LNCAP (cell line): ENCODE results near the gene CAMTA1.

Experiments
- TF ChIP-seq, protein P1 (sequence below): fragments of 450-650 bp; IDR thresholded peaks from 2 replicates; pipeline ENCODE4 v1.5.1; 2017; ENCODE audit warnings: mild to moderate bottlenecking

CAMTA1 gene

DNA sequence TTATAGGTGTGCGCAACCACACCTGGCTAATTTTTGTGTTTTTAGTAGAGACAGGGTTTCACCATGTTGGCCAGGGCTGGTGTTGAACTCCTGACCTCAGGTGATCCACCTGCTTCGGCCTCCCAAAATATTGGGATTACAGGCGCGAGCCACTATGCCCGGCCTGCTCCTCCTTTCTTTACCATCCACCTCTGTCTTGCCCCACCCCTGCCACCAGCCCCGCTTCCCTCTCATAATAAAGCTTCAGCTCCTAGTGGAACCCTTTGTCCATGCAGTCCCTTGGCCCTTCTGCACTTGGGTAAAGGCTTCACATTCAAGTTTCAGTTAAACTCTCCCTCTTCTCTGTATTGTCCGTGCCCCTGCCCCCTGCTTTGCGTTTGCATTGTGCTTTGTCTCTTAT lies 120.1 kb downstream of the CAMTA1 start:
- TF ChIP-seq, protein P1, sequence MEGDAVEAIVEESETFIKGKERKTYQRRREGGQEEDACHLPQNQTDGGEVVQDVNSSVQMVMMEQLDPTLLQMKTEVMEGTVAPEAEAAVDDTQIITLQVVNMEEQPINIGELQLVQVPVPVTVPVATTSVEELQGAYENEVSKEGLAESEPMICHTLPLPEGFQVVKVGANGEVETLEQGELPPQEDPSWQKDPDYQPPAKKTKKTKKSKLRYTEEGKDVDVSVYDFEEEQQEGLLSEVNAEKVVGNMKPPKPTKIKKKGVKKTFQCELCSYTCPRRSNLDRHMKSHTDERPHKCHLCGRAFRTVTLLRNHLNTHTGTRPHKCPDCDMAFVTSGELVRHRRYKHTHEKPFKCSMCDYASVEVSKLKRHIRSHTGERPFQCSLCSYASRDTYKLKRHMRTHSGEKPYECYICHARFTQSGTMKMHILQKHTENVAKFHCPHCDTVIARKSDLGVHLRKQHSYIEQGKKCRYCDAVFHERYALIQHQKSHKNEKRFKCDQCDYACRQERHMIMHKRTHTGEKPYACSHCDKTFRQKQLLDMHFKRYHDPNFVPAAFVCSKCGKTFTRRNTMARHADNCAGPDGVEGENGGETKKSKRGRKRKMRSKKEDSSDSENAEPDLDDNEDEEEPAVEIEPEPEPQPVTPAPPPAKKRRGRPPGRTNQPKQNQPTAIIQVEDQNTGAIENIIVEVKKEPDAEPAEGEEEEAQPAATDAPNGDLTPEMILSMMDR: no peak

DNA sequence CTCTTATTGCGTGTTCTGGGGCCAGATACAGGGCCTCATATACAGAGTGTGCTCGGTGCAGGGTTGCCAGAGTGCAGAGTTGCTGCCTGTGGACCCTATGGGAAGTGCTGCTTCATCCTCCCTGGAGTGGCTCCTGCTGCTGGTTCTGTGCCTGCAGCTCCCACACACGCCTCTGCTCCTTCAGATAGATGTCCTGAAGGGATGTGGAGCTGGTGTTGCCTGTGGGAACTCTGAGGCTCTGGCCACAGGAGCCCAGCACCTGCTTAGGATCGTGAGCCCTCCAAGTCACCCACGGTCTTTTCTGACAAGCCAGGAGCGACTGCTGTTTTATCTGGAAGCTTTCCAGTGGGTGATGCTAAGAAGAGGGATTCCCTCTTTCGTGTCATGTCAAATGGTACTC lies 120.5 kb downstream of the CAMTA1 start:
- TF ChIP-seq, protein P1: no peak

DNA sequence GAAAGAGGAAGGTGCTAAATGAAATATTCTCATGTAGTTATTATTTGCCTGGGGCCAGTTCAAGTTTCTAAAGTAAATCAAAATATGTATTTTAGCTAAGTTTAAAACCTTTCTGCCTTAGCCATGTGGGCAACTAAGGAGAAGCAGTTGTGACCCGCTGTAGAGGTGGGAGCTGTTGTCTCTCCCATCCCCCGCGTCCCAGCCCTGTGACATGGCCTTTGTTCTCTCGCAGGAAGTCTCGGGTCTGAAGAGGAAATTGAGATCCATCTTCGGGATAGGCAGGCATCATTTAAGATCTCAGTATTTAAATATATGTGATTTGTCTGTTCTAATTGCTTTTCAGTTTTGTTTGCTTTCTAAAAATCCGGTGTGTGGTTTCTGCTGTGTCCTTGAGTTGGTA lies 121.5 kb downstream of the CAMTA1 start:
- TF ChIP-seq, protein P1: no peak

DNA sequence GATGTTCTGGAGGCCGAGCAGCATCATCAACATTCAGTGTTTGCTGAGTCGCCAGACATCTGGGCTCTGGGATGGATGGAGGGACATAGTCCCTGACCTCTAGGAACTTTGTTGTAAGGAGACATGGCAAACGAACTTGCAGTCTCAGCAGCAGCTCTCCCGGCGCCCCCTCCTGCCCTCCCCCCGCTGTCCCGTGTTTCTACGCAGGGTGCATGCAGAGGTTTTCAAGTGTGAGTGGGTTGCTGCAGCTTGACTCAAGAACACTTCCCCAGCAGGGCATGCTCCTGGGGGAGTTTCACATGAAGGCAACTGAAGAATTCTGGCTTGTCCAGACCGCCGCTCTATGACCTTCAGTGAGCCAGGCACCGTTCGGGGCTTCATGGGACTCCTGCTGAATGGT lies 121.9 kb downstream of the CAMTA1 start:
- TF ChIP-seq, protein P1: no peak

DNA sequence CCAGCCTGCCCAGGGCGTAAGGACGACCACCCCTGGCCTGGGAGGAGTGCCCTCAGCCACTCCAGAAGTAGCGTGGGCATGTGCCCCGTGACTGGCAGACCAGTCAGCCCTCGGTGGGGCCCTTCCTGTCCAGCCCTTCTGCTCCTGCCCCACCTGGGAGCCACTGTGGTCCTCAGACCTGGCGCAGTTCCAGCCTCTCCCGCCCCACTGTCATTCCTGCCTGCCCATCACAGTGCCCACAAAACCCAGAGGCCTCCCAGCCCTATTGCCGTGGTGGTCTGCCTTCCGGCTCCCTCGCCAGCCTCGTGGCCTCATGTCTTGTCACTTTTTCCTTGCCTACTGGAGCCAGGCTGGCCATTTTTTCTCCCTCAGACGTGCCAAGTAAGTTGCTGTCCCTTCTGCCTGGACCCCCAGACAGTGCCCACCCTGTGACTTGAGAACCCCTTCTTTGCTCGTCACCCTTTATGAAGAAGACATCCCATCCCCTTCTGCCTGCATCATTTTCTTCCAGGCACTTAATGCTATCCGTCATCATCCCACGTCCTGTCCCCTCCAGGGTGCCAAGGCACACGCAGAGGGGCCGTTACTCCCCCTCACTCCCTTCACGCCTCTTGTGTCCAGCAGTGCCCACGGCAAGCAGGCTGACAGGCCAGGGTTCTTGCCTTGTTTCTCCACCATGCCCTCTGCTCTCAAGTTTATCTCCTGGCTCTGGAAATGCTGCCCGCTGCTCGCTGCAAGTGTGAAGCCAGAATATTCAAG lies 122.6 kb downstream of the CAMTA1 start:
- TF ChIP-seq, protein P1: no peak

DNA sequence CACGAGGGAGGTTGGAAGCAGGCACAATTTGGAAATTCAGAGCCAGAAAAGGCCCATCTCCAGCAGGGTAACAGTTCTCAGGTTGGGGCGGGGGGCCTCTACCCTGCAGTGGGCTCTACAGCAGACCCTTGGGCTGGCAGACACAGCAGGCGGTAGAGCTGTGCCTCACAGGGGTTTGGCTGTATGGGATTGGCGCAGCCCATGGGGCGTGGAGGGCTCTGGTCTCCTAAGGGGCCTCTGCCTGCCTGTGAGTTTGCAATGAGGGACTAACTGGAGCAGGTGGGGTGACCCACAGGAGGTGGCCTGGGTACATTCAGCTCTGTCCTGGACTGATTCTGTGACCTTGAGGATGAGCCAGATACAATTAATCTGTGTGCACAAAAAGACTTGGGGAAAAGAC lies 124.1 kb downstream of the CAMTA1 start:
- TF ChIP-seq, protein P1: no peak

DNA sequence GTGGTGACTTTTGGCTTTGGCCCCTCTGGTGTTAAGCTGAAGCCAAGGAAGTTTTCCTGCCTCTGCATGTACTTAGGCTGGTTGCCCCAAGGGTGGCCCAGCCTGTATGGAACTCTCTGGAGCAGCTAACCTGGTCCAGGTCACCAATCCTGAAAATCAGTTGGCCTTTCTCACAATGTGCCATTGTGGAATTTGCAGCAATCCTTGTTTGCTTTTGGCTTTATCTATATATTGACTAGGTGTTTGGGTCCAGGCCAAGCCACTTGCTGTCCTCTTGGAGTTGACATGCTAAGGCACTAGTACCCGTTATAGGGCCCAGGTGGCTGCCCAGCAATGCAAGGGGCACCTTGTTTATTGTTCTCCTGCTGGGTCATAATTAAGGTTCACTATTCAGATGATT lies 124.6 kb downstream of the CAMTA1 start:
- TF ChIP-seq, protein P1: no peak
